ES-I3 (cell line): ENCODE measurements around the gene IZUMO3.

ENCODE experiments used
- H3K36me3 ChIP-seq: 2 replicates; pipeline ENCODE4 v1.6.1; 2013; ENCODE audit warnings: mild to moderate bottlenecking, low read length, control low read depth, moderate library complexity; ENCODE audit not compliant: insufficient read depth
- H3K4me1 ChIP-seq: 2 replicates; pipeline ENCODE4 v1.6.1; 2013; ENCODE audit warnings: mild to moderate bottlenecking, control low read depth, low read length; ENCODE audit not compliant: insufficient read depth
- H3K9ac ChIP-seq: 2 replicates; pipeline ENCODE4 v1.6.1; 2013; ENCODE audit warnings: low read depth, mild to moderate bottlenecking, low read length, moderate library complexity
- H3K9me3 ChIP-seq: 2 replicates; pipeline ENCODE4 v1.6.1; 2013; ENCODE audit warnings: mild to moderate bottlenecking, low read length, moderate library complexity; ENCODE audit not compliant: control insufficient read depth, insufficient read depth

IZUMO3 gene

DNA sequence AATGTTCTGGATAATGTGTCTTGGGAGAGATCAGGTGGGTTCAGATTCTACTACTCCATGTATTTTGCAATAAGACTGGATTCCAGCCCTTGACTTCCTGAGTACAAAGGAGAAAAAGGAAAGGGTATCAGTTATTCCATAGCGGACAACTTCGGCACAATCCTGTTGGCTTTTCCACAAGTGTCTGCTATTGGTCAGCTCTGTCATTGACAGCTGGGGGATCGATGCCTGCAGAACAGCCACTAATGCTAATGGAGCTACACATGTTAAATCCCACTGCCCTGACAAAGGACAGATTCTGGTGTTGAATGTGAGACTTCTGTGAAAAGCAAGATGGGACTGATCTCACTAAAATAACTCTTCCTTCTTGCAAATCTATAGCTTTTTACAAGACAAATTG is 41.2 kb downstream of the IZUMO3 start:
- peaks cover 27% of the 10 kb centered on the region for H3K4me1 ChIP-seq
- no peak overlapping the region for H3K9ac ChIP-seq
- no peaks in the 10 kb centered on the region; the same call in 1 of the 2 replicates for H3K9me3 ChIP-seq
- H3K36me3 ChIP-seq = no peaks in the 10 kb centered on the region

DNA sequence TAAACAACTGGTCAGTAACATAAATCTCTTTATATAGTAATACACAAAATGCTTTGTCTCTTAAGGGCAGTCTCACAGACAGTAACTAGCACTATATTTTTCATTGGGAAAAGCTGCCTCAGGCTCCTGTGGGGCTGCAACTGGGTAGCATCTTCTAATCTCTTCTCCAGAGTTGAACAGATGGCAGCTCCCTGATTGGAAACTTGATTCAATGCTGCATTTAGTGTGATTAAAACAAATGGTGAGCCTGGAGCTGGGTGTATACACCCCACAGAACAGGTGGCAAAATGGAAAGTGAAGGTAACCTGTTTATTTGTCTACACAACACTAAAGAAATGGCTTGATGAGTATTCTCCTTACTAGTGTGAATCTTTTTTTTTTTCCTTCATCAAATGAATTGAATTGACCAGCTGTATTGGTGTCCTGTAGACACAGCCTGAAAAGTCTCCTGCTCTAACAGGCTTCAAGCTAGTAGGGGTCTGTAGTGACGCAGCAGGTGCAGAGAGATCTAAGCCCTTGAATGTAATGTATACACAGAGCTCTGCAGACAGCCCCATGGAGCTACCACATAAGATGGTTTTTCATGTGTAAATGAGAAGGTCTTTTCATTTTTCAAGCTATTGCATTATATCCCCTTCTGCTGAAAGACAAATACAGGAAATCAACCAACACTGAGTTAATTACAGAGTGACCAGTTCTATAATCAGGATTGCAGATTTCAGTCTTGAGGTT is 43.3 kb downstream of the IZUMO3 start:
- Histone ChIP-seq H3K9me3 (no peaks in the 10 kb centered on the region), H3K36me3 (no peaks in the 10 kb centered on the region), H3K4me1 (peaks cover 44% of the 10 kb centered on the region), H3K9ac (no peak overlapping the region)

DNA sequence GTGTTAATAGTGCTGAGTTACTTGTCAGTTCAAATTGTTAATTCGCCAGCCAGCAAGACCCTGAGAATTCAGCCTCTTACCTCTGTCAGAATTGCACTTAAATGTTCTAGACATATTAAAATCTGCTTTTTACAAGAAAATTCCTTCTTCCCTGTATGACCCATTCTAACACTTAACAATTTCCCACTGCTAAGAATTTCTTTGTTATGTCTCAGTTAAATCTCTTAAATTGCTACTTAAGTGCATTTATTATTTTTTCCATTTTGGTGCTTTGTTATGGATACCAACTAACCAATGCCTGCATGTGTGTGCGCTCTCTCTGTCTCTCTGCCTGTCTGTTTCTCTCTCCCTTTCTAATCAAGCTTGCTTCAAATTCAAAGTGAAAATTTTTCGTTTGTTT is 44.9 kb downstream of the IZUMO3 start:
- peaks cover 59% of the 10 kb centered on the region for H3K4me1 ChIP-seq
- no peaks in the 10 kb centered on the region for H3K36me3 ChIP-seq
- H3K9me3 ChIP-seq = no peaks in the 10 kb centered on the region
- no peak overlapping the region for H3K9ac ChIP-seq

DNA sequence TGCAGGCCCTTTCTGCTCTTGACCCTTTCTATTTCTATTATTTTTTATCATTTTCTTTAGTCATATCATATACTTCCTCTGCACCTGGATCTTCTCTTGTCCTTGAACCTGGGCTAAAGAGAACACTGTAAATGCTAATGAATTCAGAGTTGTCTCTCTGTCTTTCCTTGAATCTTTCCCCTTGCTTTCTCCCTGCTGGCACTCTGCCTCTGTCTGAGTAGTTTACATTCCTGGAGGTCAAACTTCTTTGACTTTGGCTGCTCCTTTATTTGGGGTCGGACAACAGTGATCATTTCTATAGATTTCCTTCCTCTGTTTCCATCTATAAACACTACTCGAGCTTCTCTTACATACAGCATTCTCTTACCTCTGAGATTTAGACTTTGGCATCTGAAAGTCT is 47.1 kb downstream of the IZUMO3 start:
- Histone ChIP-seq H3K36me3 (no peaks in the 10 kb centered on the region), H3K9ac (no peak overlapping the region), H3K9me3 (no peaks in the 10 kb centered on the region), H3K4me1 (peaks cover 60% of the 10 kb centered on the region)

DNA sequence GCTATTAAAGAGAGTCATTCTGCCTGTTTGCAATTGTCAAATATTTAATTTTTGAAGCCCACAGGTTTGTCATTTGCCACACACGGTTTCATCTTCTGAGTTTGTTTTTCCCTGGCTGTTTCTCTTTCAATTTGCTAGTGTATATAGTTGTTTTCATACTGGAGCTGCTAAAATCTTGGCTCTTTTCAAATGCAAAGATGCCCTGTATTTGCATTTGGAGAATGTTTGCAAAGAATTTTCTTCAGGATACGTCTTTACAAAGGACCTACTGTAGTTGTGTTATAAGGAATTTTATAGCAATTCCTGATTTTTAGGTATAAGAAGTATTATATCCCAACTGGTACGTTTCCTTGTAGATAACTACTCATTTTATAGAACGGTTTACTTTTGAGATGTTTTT is 48.0 kb downstream of the IZUMO3 start:
- Histone ChIP-seq H3K36me3 (no peaks in the 10 kb centered on the region), H3K9ac (no peak overlapping the region), H3K4me1 (peaks cover 56% of the 10 kb centered on the region), H3K9me3 (no peaks in the 10 kb centered on the region)
